ENCODE results near the gene SFXN3.

DNA sequence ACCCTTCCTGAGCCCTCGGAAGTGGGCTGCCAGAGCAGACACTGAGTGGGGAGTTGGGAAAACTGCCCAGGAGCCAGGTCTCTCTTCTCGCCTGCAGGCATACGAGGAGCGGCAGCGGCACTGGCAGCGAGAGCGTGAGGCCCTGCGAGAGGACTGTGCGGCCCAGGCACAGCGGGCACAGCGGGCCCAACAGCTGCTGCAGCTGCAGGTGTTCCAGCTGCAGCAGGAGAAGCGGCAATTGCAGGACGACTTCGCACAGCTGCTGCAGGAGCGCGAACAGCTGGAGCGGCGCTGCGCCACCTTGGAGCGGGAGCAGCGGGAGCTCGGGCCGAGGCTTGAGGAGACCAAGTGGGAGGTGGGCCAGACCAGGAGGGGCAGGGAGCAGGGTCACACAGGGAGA, 25.7 kb upstream of the SFXN3 start:
- TF ChIP-seq CEBPB (IDR thresholded peaks at IDR 0.05; ENCODE audit: borderline replicate concordance in 1 of 2, low read depth in 2 of 2, low read length in 2 of 2) (no peak), EP300 (IDR thresholded peaks at IDR 0.05; ENCODE audit: borderline replicate concordance in 1 of 2, control insufficient read depth in 1 of 2, low read depth in 2 of 2, low read length in 2 of 2) (no peak), NFYB (IDR thresholded peaks at IDR 0.05; ENCODE audit: insufficient read depth, low read depth, low read length) (no peak), JUND (IDR thresholded peaks at IDR 0.05; ENCODE audit: low read depth, low read length) (no peak), STAT3 (IDR thresholded peaks at IDR 0.05; ENCODE audit: low read depth, low read length) (no peak), DPF2 (IDR thresholded peaks at IDR 0.05) (no peak), ZNF24 (IDR thresholded peaks at IDR 0.05) (no peak), RAD21 (IDR thresholded peaks at IDR 0.05; ENCODE audit: insufficient read depth, low read depth, low read length) (no peak), MYC (IDR thresholded peaks at IDR 0.05; ENCODE audit: insufficient read depth, insufficient read length, insufficient replicate concordance, low read length, severe bottlenecking) (no peak), MEF2A (IDR thresholded peaks at IDR 0.05; ENCODE audit: insufficient read depth, low read depth, low read length) (no peak)
- TF ChIP-seq, protein P1, sequence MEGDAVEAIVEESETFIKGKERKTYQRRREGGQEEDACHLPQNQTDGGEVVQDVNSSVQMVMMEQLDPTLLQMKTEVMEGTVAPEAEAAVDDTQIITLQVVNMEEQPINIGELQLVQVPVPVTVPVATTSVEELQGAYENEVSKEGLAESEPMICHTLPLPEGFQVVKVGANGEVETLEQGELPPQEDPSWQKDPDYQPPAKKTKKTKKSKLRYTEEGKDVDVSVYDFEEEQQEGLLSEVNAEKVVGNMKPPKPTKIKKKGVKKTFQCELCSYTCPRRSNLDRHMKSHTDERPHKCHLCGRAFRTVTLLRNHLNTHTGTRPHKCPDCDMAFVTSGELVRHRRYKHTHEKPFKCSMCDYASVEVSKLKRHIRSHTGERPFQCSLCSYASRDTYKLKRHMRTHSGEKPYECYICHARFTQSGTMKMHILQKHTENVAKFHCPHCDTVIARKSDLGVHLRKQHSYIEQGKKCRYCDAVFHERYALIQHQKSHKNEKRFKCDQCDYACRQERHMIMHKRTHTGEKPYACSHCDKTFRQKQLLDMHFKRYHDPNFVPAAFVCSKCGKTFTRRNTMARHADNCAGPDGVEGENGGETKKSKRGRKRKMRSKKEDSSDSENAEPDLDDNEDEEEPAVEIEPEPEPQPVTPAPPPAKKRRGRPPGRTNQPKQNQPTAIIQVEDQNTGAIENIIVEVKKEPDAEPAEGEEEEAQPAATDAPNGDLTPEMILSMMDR (IDR thresholded peaks at IDR 0.05 in 2 of 3, conservative IDR thresholded peaks at IDR 0.05 in 1 of 3; ENCODE audit: control insufficient read depth in 2 of 3, extremely low read depth in 1 of 3, insufficient read depth in 1 of 3, low read depth in 3 of 3, low read length in 3 of 3) = no peak
- TF ChIP-seq, protein P2, sequence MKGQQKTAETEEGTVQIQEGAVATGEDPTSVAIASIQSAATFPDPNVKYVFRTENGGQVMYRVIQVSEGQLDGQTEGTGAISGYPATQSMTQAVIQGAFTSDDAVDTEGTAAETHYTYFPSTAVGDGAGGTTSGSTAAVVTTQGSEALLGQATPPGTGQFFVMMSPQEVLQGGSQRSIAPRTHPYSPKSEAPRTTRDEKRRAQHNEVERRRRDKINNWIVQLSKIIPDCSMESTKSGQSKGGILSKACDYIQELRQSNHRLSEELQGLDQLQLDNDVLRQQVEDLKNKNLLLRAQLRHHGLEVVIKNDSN (IDR thresholded peaks at IDR 0.05; ENCODE audit: borderline replicate concordance, extremely low read length, insufficient read depth, low read depth, low read length) = no peak
- TF ChIP-seq, protein P3, sequence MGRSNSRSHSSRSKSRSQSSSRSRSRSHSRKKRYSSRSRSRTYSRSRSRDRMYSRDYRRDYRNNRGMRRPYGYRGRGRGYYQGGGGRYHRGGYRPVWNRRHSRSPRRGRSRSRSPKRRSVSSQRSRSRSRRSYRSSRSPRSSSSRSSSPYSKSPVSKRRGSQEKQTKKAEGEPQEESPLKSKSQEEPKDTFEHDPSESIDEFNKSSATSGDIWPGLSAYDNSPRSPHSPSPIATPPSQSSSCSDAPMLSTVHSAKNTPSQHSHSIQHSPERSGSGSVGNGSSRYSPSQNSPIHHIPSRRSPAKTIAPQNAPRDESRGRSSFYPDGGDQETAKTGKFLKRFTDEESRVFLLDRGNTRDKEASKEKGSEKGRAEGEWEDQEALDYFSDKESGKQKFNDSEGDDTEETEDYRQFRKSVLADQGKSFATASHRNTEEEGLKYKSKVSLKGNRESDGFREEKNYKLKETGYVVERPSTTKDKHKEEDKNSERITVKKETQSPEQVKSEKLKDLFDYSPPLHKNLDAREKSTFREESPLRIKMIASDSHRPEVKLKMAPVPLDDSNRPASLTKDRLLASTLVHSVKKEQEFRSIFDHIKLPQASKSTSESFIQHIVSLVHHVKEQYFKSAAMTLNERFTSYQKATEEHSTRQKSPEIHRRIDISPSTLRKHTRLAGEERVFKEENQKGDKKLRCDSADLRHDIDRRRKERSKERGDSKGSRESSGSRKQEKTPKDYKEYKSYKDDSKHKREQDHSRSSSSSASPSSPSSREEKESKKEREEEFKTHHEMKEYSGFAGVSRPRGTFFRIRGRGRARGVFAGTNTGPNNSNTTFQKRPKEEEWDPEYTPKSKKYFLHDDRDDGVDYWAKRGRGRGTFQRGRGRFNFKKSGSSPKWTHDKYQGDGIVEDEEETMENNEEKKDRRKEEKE (IDR thresholded peaks at IDR 0.05) = no peak
- TF ChIP-seq, protein P4, sequence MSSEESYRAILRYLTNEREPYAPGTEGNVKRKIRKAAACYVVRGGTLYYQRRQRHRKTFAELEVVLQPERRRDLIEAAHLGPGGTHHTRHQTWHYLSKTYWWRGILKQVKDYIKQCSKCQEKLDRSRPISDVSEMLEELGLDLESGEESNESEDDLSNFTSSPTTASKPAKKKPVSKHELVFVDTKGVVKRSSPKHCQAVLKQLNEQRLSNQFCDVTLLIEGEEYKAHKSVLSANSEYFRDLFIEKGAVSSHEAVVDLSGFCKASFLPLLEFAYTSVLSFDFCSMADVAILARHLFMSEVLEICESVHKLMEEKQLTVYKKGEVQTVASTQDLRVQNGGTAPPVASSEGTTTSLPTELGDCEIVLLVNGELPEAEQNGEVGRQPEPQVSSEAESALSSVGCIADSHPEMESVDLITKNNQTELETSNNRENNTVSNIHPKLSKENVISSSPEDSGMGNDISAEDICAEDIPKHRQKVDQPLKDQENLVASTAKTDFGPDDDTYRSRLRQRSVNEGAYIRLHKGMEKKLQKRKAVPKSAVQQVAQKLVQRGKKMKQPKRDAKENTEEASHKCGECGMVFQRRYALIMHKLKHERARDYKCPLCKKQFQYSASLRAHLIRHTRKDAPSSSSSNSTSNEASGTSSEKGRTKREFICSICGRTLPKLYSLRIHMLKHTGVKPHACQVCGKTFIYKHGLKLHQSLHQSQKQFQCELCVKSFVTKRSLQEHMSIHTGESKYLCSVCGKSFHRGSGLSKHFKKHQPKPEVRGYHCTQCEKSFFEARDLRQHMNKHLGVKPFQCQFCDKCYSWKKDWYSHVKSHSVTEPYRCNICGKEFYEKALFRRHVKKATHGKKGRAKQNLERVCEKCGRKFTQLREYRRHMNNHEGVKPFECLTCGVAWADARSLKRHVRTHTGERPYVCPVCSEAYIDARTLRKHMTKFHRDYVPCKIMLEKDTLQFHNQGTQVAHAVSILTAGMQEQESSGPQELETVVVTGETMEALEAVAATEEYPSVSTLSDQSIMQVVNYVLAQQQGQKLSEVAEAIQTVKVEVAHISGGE (CRISPR knock-in tag; IDR thresholded peaks at IDR 0.05) = no peak
